A673 (cell line): ENCODE data around the gene EIF3C. TPM values are rescaled to one million over a fixed set of nuclear protein-coding genes. Genes with fewer than 3 reads are reported as not detected.
"Not testable (repeated sequence)": the region's sequence is repeated elsewhere in the genome, so short reads cannot be mapped to it uniquely, and the experiment has no call there.

Experiments used
- BruUV-seq: library from RNA; stranded (reverse); fragments of 400-500 nt; replicated peaks from 2 replicates; lab custom pipeline; 2021; lab: Mats Ljungman, UMichigan
- CTCF ChIA-PET: fragments of 300-600 bp; sonication (Branson Sonifier 250); formaldehyde crosslinking; loops from one replicate; lab custom pipeline; 2022; ENCODE audit warnings: antibody characterized with exemption; lab: Charles Lee
- POLR2A ChIA-PET: fragments of 300-600 bp; sonication (Branson Sonifier 250); formaldehyde crosslinking; loops from one replicate; lab custom pipeline; 2022; ENCODE audit warnings: antibody characterized with exemption; ENCODE audit not compliant: low non-redundant PET; lab: Charles Lee
- DNase-seq: peaks from one replicate; pipeline ENCODE4 v3.0.0-alpha.2; 2015; ENCODE audit warnings: low spot score
- H3K27ac ChIP-seq: fragments of 200-600 bp; sonication (generic); 2 replicates; pipeline ENCODE4 v1.5.1; 2016; ENCODE audit warnings: mixed run types, low read depth, mild to moderate bottlenecking, mixed read lengths, antibody characterized with exemption, low read length; ENCODE audit not compliant: poor library complexity, severe bottlenecking
- H3K27me3 ChIP-seq: fragments of 200-600 bp; sonication (generic); replicated peaks from 2 replicates; pipeline ENCODE4 v1.6.1; 2017; ENCODE audit warnings: mixed run types, low read depth, mild to moderate bottlenecking, mixed read lengths, antibody characterized with exemption, low read length; ENCODE audit not compliant: insufficient read depth, poor library complexity
- H3K36me3 ChIP-seq: fragments of 200-600 bp; sonication (generic); 2 replicates; pipeline ENCODE4 v1.6.1; 2016; ENCODE audit warnings: mixed run types, mild to moderate bottlenecking, mixed read lengths, antibody characterized with exemption, low read length; ENCODE audit not compliant: insufficient read depth, poor library complexity, severe bottlenecking
- H3K4me1 ChIP-seq: fragments of 200-600 bp; sonication (generic); 2 replicates; pipeline ENCODE4 v1.6.1; 2017; ENCODE audit warnings: mixed run types, mild to moderate bottlenecking, mixed read lengths, antibody characterized with exemption, low read length; ENCODE audit not compliant: insufficient read depth, poor library complexity, severe bottlenecking
- H3K4me3 ChIP-seq: fragments of 200-600 bp; sonication (generic); 2 replicates; pipeline ENCODE4 v1.5.1; 2016; ENCODE audit warnings: low read depth, mixed run types, mild to moderate bottlenecking, mixed read lengths, low read length; ENCODE audit not compliant: poor library complexity, severe bottlenecking
- H3K9me3 ChIP-seq: fragments of 200-600 bp; sonication (generic); 2 replicates; pipeline ENCODE4 v1.6.1; 2016; ENCODE audit warnings: mixed run types, low read depth, mild to moderate bottlenecking, mixed read lengths, antibody characterized with exemption, low read length; ENCODE audit not compliant: poor library complexity, severe bottlenecking
- intact Hi-C: fragments of 100-400 bp; cut with micrococcal nuclease; formaldehyde crosslinking; loops from one replicate; pipeline ENCODE4 v1.10.0; 2022; ENCODE audit not compliant: unreplicated experiment
- total RNA-seq: library from RNA; stranded (reverse); gene quantifications from 2 replicates; pipeline ENCODE4 v1.2.3, GENCODE V29; 2021

EIF3C gene
- total RNA-seq, 1 experiment from 2014 or later = 839 TPM

- BruUV-seq, H3K36me3 ChIP-seq, CTCF ChIA-PET, H3K4me1 ChIP-seq, intact Hi-C loops, DNase-seq, H3K27me3 ChIP-seq, POLR2A ChIA-PET, H3K27ac ChIP-seq, H3K9me3 ChIP-seq, H3K4me3 ChIP-seq: not testable (repeated sequence)
Observed at GRCh38 chr16:28693257-28693950, 17.9 kb upstream of the EIF3C start.

GRCh38 chr16:28699792-28700191 is 11.5 kb upstream of the EIF3C start:
- H3K36me3 ChIP-seq, CTCF ChIA-PET, DNase-seq, H3K27me3 ChIP-seq, BruUV-seq, H3K27ac ChIP-seq, POLR2A ChIA-PET, H3K4me3 ChIP-seq, H3K9me3 ChIP-seq, H3K4me1 ChIP-seq, intact Hi-C loops: not testable (repeated sequence)

- H3K4me1 ChIP-seq, intact Hi-C loops, CTCF ChIA-PET, H3K4me3 ChIP-seq, H3K27ac ChIP-seq, H3K27me3 ChIP-seq, H3K36me3 ChIP-seq, H3K9me3 ChIP-seq, BruUV-seq, POLR2A ChIA-PET: not testable (repeated sequence)
- DNase-seq = peak; percentile 0
Observed at GRCh38 chr16:28700349-28700748, 10.9 kb upstream of the EIF3C start.

GRCh38 chr16:28701384-28701783 is 9.9 kb upstream of the EIF3C start:
- H3K4me3 ChIP-seq, DNase-seq, H3K27me3 ChIP-seq, H3K4me1 ChIP-seq, H3K9me3 ChIP-seq, POLR2A ChIA-PET, CTCF ChIA-PET, BruUV-seq, H3K27ac ChIP-seq, H3K36me3 ChIP-seq, intact Hi-C loops: not testable (repeated sequence)

GRCh38 chr16:28704246-28704645 is 7.0 kb upstream of the EIF3C start:
- CTCF ChIA-PET, H3K27me3 ChIP-seq, H3K27ac ChIP-seq, POLR2A ChIA-PET, H3K4me1 ChIP-seq, H3K36me3 ChIP-seq, DNase-seq, H3K9me3 ChIP-seq, intact Hi-C loops, H3K4me3 ChIP-seq, BruUV-seq: not testable (repeated sequence)

- H3K4me1 ChIP-seq, H3K9me3 ChIP-seq, H3K27ac ChIP-seq, H3K27me3 ChIP-seq, DNase-seq, intact Hi-C loops, POLR2A ChIA-PET, H3K36me3 ChIP-seq, BruUV-seq, CTCF ChIA-PET, H3K4me3 ChIP-seq: not testable (repeated sequence)
Observed at GRCh38 chr16:28722852-28723650, 11.8 kb downstream of the EIF3C start.

GRCh38 chr16:28731253-28731652 is 20.0 kb downstream of the EIF3C start:
- H3K4me1 ChIP-seq, H3K36me3 ChIP-seq, BruUV-seq, H3K27me3 ChIP-seq, CTCF ChIA-PET, DNase-seq, intact Hi-C loops, H3K9me3 ChIP-seq, POLR2A ChIA-PET, H3K4me3 ChIP-seq, H3K27ac ChIP-seq: not testable (repeated sequence)
